K562 (cell line): ENCODE measurements around the gene CSRNP3. TPM values are rescaled to one million over a fixed set of nuclear protein-coding genes. Genes with fewer than 3 reads are reported as not detected.
"Not testable (repeated sequence)": the region's sequence is repeated elsewhere in the genome, so short reads cannot be mapped to it uniquely, and the experiment has no call there.

Experiments used
- ATAC-seq: fragments of 200-7000 bp; cut with Tn5 transposase; 3 replicates; pipeline ENCODE4 v1.9.1; 2020; ENCODE audit warnings: moderate library complexity
- BruUV-seq: library from RNA; stranded (reverse); fragments of 400-500 nt; replicated peaks from 2 replicates; lab custom pipeline; 2021; lab: Mats Ljungman, UMichigan
- CTCF ChIA-PET: fragments of 300-600 bp; formaldehyde crosslinking; extraction: SDS; loops from one replicate; lab custom pipeline; 2021; ENCODE audit warnings: low intra/inter-chr PET ratio; lab: Yijun Ruan, JAX
- POLR2A ChIA-PET: fragments of 300-600, 350-650 bp; sonication (Branson Sonifier 250); formaldehyde crosslinking; extraction: SDS; loops from one replicate; lab custom pipeline; 2021; ENCODE audit warnings: antibody characterized with exemption, inconsistent platforms; lab: Yijun Ruan, JAX
- DNase-seq, 4 experiments: peaks; one replicate each; pipeline versions ENCODE4 v3.0.0 to v3.0.0-alpha.2; 2011 to 2018; ENCODE audit warnings: low spot score in 3 of 4, mixed read lengths in 3 of 4; ENCODE audit errors: extremely low read depth in 1 of 4
- FAIRE-seq: peaks from 2 replicates; lab custom pipeline; 2011; peaks lifted over from hg19 to GRCh38; lab: Jason Lieb, UNC
- H2AFZ ChIP-seq: 2 replicates; pipeline ENCODE4 v1.6.0; 2011; ENCODE audit warnings: low read depth, low read length, control low read depth, inconsistent platforms
- H3K27ac ChIP-seq: fragments of 200-600 bp; 3 replicates; pipeline ENCODE4 v1.8.0; 2011; ENCODE audit warnings: low read depth, mild to moderate bottlenecking, control low read depth, inconsistent platforms, low read length, moderate library complexity, mixed read lengths; ENCODE audit errors: extremely low read depth
- H3K27me3 ChIP-seq, 2 experiments: fragments of 300-600 bp in 1 of 2; 2 replicates in 1 of 2; 3 replicates in 1 of 2; pipeline versions ENCODE4 v1.6.0 to v1.8.0; 2011; ENCODE audit warnings: inconsistent platforms in 2 of 2, low read length in 2 of 2, mild to moderate bottlenecking in 1 of 2, mixed read lengths in 1 of 2, moderate library complexity in 1 of 2; ENCODE audit not compliant: control insufficient read depth in 2 of 2, insufficient read depth in 2 of 2
- H3K36me3 ChIP-seq: fragments of 300-600 bp; 3 replicates; pipeline ENCODE4 v1.8.0; 2011; ENCODE audit warnings: mild to moderate bottlenecking, low read length, inconsistent platforms; ENCODE audit not compliant: control insufficient read depth, insufficient read depth
- H3K4me1 ChIP-seq, 2 experiments: fragments of 200-600 bp in 1 of 2; replicated peaks in 1 of 2; 2 replicates in 1 of 2; 3 replicates in 1 of 2; pipeline versions ENCODE4 v1.5.1 to v1.8.0; 2011; ENCODE audit warnings: inconsistent platforms in 2 of 2, low read length in 2 of 2, mild to moderate bottlenecking in 1 of 2, mixed read lengths in 1 of 2, moderate library complexity in 1 of 2; ENCODE audit not compliant: control insufficient read depth in 2 of 2, insufficient read depth in 2 of 2
- H3K4me2 ChIP-seq: 2 replicates; pipeline ENCODE4 v1.6.1; 2011; ENCODE audit warnings: low read length, control low read depth, inconsistent platforms, mixed read lengths; ENCODE audit not compliant: insufficient read depth
- H3K4me3 ChIP-seq: fragments of 200-600 bp; sonication (generic), shearing (Covaris generic); 2 replicates; pipeline ENCODE4 v1.5.1; 2016; ENCODE audit warnings: control low read depth, inconsistent platforms
- H3K79me2 ChIP-seq: fragments of 200-600 bp; 3 replicates; pipeline ENCODE4 v1.8.0; 2011; ENCODE audit warnings: low read length, inconsistent platforms; ENCODE audit not compliant: control insufficient read depth, insufficient read depth
- H3K9ac ChIP-seq, 2 experiments: 2 replicates each; pipeline versions ENCODE4 v1.6.0 to v1.6.1; 2011; ENCODE audit warnings: low read depth in 2 of 2, low read length in 2 of 2, control low read depth in 1 of 2, inconsistent platforms in 1 of 2, mild to moderate bottlenecking in 1 of 2, mixed read lengths in 1 of 2; ENCODE audit not compliant: insufficient read depth in 1 of 2
- H3K9me1 ChIP-seq: one replicate; pipeline ENCODE4 v1.6.0; 2011; ENCODE audit warnings: inconsistent platforms, mild to moderate bottlenecking, low read length, moderate library complexity; ENCODE audit not compliant: control insufficient read depth, insufficient read depth
- H3K9me3 ChIP-seq: replicated peaks from 2 replicates; pipeline ENCODE4 v1.5.1; 2011; ENCODE audit warnings: low read depth, low read length, inconsistent platforms; ENCODE audit not compliant: control insufficient read depth, insufficient read depth
- H4K20me1 ChIP-seq: replicated peaks from 2 replicates; pipeline ENCODE4 v1.6.1; 2011; ENCODE audit warnings: low read length, inconsistent platforms, mixed read lengths; ENCODE audit not compliant: control insufficient read depth, insufficient read depth
- MAFF ChIP-seq: IDR thresholded peaks from 2 replicates; pipeline ENCODE4 v1.6.1; 2012; ENCODE audit warnings: low read length, improper control_type of control experiment
- RBM25 ChIP-seq: fragments of 200-400 bp; formaldehyde crosslinking; IDR thresholded peaks from 2 replicates; pipeline ENCODE4 v1.6.1; 2018; ENCODE audit warnings: low read length, low read depth, moderate library complexity; ENCODE audit not compliant: severe bottlenecking
- SIN3B ChIP-seq: fragments of 450-650 bp; IDR thresholded peaks from 2 replicates; pipeline ENCODE4 v1.6.1; 2017; ENCODE audit warnings: low read depth, mild to moderate bottlenecking, moderate library complexity
- SMARCA4 ChIP-seq: fragments of 450-650 bp; IDR thresholded peaks from 2 replicates; pipeline ENCODE4 v1.6.1; 2016
- XRCC3 ChIP-seq: fragments of 450-650 bp; IDR thresholded peaks from 2 replicates; pipeline ENCODE4 v1.6.1; 2017; ENCODE audit warnings: mild to moderate bottlenecking, moderate library complexity
- ZNF224 ChIP-seq: sonication (generic); formaldehyde crosslinking; IDR thresholded peaks from 2 replicates; pipeline ENCODE4 v1.8.0; 2022; ENCODE audit warnings: mild to moderate bottlenecking, missing genetic modification reagents
- WGBS: fragments of 100-300 bp; shearing (Covaris generic); methylation state at CpG from one replicate; pipeline ENCODE4 v1.1.6; 2016; ENCODE audit warnings: low coverage, mixed read lengths; ENCODE audit not compliant: insufficient coverage; ENCODE audit errors: missing lambda C conversion rate; 5-methylcytosine and 5-hydroxymethylcytosine counted together
- in situ Hi-C: fragments of 300-500 bp; cut with MboI; formaldehyde crosslinking; loops from 4 replicates; pipeline ENCODE4 v1.15.0; 2018; ENCODE audit warnings: inconsistent platforms, mixed read lengths
- intact Hi-C: fragments of 100-400 bp; cut with micrococcal nuclease; formaldehyde crosslinking; loops from 2 replicates; pipeline ENCODE4 v1.14.2; 2022
- polyA plus RNA-seq, 8 experiments: library from polyadenylated mRNA; depleted of rRNA in 4 of 8; stranded (reverse) in 5 of 8; unstranded in 3 of 8; fragments of >200 nt; fragmentation: Nextera tagmentation in 2 of 8; fragmentation: Illumina TruSeq in 1 of 8; extraction: Ambion mirVana in 2 of 8; extraction: Trizol in 1 of 8; gene quantifications; 2 replicates each; pipeline versions ENCODE4 v1.2.1 to v1.2.3, GENCODE V29; 2011 to 2014; ENCODE audit warnings: inconsistent platforms in 1 of 8, missing spikeins in 1 of 8
- total RNA-seq, 7 experiments: library from RNA; depleted of rRNA in 6 of 7; stranded (reverse); fragments of >200 nt in 6 of 7; fragmentation: Illumina TruSeq in 2 of 7; extraction: Trizol in 2 of 7; gene quantifications; 2 replicates each; pipeline versions ENCODE4 v1.2.1 to v1.2.3, GENCODE V29; 2011 to 2021; ENCODE audit warnings: low replicate concordance in 1 of 7
- TF ChIP-seq, protein P1 (sequence below): sonication (generic); formaldehyde crosslinking; IDR thresholded peaks from 2 replicates; pipeline ENCODE4 v1.8.0; 2023; ENCODE audit warnings: mild to moderate bottlenecking, missing genetic modification reagents
- TF ChIP-seq, protein P2 (sequence below): fragments of 250-450 bp; sonication (Bioruptor Pico); IDR thresholded peaks from 2 replicates; pipeline ENCODE4 v1.6.1; 2021; ENCODE audit warnings: mild to moderate bottlenecking

The CSRNP3 gene
- total and polyA plus RNA-seq, 9 of the 15 experiments (the other 6 are each of a cell fraction or from before 2014, with no cell fraction given): not detected

DNA sequence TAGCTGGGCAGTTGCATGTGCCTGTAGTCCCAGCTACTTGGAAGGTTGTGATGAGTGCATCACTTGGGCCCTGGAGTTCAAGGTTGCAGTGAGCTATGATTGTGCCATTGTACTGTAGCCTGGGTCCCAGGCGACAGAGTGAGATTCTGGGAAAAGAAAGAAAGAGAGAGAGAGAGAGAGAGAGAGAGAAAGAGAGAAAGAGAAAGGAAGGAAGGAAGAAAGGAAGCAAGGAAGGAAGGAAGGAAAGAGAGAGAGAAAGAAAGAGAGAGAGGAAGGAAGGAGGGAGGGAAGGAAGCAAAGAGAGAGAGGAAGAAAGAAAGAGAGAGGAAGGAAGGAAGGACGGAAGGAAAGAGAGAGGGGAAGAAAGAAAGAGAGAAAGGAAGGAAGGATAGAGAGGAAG, 196.1 kb downstream of the CSRNP3 start:
- in situ Hi-C loops (no loop called here), intact Hi-C loops (no loop called here)
- no peak for ATAC-seq
- no peaks in the 10 kb centered on the region for H3K36me3 ChIP-seq
- no peaks in the 10 kb centered on the region for H3K9me1 ChIP-seq
- BruUV-seq: no TSS peak
- no peak for FAIRE-seq
- H3K4me1 ChIP-seq: no peaks in the 10 kb centered on the region
- TF ChIP-seq SIN3B (no peak), SMARCA4 (no peak), ZNF224 (no peak), MAFF (no peak), RBM25 (no peak), XRCC3 (no peak)
- TF ChIP-seq, protein P1, sequence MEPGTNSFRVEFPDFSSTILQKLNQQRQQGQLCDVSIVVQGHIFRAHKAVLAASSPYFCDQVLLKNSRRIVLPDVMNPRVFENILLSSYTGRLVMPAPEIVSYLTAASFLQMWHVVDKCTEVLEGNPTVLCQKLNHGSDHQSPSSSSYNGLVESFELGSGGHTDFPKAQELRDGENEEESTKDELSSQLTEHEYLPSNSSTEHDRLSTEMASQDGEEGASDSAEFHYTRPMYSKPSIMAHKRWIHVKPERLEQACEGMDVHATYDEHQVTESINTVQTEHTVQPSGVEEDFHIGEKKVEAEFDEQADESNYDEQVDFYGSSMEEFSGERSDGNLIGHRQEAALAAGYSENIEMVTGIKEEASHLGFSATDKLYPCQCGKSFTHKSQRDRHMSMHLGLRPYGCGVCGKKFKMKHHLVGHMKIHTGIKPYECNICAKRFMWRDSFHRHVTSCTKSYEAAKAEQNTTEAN (CRISPR knock-in tag): no peak
- TF ChIP-seq, protein P2, sequence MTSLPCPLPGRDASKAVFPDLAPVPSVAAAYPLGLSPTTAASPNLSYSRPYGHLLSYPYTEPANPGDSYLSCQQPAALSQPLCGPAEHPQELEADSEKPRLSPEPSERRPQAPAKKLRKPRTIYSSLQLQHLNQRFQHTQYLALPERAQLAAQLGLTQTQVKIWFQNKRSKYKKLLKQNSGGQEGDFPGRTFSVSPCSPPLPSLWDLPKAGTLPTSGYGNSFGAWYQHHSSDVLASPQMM: no peak
- H3K27me3 ChIP-seq: no peaks in the 10 kb centered on the region
- no peak for DNase-seq
- no peak overlapping the region for H3K9ac ChIP-seq
- no peak overlapping the region for H2AFZ ChIP-seq
- 0% methylated on average over 2 of the region's 2 CpGs for WGBS
- H3K4me2 ChIP-seq: no peak overlapping the region
- no peaks in the 10 kb centered on the region for H4K20me1 ChIP-seq
- H3K79me2 ChIP-seq: no peaks in the 10 kb centered on the region
- no peak overlapping the region for H3K4me3 ChIP-seq
- ChIA-PET POLR2A (no interaction called here), CTCF (no interaction called here)
- no peaks in the 10 kb centered on the region; the same call in 1 of the 2 replicates for H3K9me3 ChIP-seq
- H3K27ac ChIP-seq: no peak overlapping the region

DNA sequence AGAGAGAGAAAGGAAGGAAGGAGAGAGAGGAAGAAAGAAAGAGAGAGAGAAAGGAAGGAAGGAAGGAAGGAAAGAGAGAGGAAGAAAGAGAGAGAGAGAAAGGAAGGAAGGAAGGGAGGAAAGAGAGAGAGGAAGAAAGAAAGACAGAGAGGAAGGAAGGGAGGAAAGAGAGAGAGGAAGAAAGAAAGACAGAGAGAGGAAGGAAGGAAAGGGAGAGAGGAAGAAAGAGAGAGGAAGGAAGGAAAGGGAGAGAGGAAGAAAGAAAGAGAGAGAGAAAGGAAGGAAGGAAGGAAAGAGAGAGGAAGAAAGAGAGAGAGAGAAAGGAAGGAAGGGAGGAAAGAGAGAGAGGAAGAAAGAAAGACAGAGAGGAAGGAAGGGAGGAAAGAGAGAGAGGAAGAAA, 196.6 kb downstream of the CSRNP3 start:
- intact Hi-C loops, in situ Hi-C loops, BruUV-seq, H3K9me1 ChIP-seq, H3K36me3 ChIP-seq, H2AFZ ChIP-seq, H3K4me1 ChIP-seq, DNase-seq, H3K27ac ChIP-seq, FAIRE-seq, H3K9me3 ChIP-seq, CTCF ChIA-PET, H3K9ac ChIP-seq, H4K20me1 ChIP-seq, H3K4me3 ChIP-seq, ATAC-seq, POLR2A ChIA-PET, H3K4me2 ChIP-seq, H3K27me3 ChIP-seq, H3K79me2 ChIP-seq: not testable (repeated sequence)
